ENCODE results near the gene HIPK2.

Gene HIPK2

DNA sequence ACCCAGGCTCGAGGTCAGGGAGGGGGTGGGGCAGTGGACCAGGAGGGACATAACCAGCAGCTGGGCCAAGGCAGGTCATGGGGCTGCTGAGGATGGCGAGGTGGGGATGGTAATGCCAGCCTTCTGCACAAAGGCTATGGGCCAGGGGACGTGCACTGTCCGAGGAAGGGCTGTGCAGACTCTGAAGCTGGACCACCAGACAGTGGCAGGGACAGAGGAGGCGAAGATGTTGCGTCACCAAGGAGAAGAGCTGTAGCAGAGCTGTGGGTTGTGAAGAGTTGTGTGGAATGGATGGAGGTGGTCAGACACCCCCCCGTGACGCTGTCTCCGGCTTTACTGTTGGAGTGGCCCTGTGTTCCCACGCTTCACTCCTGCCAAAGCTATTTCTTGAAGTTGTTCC lies 252.6 kb downstream of the HIPK2 start:
- no peak for DNase-seq

DNA sequence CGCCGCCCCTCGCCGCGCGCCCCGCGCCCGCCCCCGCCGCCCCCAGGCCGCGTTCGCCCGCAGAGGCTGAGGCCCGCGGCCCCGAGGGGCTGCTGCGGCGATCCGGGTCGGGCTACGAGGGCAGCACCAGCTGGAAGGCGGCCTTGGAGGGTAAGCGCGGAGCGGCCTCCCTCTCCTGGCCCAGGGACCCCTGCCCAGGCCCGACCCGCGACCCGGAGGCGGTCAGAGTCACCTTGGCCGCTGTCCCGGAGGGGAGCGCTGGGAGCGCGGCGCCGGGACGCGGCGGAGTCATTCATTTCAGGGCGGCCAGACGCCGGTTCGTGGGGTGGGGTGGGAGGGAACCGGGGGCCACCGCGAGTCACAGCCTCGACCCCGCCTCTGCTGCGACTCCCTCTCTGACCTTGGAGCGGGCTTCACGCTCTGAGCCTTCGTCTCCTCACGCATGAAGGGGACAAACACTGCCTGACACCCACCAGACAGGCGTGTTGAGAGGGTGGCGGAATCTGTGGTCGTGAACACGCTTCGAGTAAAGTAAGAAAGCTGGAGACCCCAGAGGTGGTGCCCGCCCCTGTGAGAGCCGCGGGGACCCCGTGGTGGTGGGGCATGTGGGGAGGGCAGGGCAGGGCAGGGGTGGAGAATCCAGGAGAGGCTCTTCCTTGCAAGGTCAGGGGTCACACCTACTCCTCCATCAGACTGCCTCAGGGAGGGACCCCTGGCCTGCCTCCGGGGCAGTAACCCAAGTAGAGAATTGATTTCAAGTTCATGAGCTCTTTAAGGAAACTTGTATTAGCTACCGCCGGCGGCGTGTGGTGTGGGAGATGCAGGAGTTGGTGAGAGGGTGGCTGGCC lies 253.6 kb downstream of the HIPK2 start:
- no peak for DNase-seq

DNA sequence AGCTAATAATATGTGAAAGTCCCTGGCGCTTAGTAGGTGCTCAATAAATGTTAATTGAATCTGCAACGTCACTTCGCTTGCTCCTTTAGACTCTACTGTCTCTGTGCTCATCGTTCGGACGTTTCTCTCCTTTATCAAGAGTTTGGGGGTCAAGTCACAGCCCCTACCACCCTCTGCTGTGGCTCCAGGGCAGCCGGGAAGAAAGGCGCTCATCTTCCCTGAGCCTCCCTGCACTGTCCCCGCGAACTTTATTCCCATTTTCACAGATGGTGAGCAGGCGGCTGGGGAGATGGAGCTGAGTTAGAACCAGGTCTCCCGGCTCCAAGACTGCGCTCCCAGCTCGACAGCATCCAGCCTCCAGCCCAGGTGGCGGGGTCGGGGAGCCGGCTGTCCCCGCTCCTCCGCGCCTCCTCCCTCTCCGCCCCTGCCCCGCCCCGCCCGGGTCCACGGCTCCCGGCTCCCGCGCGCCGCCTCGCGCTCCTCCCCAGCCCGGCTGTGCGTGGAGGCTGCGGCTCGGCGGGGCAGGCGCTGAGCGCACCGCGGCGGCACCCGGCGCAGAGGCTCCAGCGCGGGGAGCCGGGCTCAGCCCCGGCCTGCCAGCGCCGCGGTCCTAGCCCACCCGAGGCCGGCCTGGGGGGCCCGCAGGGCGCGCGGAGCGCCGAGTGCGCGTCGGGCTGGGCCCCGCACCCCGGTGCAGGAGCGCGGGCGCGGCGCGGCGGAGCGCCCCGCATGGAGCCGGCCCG lies 254.4 kb downstream of the HIPK2 start, which contains the start of gene CLEC2L:
Gene CLEC2L, plus strand, starts transcription at position 487 of the 743 bp plus-strand sequence. Its CDS starts 243 bp downstream, at position 730.
- DNase-seq: no peak

DNA sequence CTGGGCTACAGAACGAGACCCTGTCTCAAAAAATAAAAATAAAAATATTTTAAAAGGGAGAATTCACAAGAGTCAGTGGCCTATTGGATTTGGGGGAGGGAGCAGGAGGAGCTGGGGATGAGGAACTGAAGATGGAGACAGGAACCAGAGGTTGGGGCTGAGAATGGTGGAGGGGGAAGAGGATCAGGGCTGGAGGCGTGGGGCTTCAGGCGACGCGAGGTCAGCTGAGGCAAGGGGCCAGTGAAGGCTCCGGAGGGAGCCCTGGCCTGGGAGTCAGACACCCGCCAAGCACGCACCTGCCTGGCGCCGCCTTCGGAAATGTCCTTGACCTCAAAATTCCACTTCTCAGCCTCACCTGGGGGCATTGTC lies 255.0 kb downstream of the HIPK2 start:
- DNase-seq: no peak

DNA sequence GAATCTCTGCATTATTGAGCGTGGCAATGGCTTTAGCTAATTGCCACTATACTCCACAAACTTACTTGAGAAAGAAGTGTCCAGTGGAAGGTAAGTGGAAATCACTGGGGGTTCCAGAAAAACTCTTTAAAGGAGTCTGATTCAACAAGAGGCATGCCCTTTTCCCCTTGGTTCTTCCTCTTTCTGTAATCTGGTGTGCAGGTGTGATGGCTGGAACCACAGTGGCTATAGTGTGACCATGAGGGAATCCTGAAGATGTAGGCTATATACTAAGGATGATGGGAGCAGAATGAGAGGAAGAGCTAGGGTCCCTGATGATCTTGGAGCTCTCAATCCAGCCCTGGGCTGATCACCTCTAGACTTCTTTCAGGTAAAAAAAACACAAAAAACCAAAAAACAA lies 256.4 kb downstream of the HIPK2 start:
- no peak for DNase-seq

DNA sequence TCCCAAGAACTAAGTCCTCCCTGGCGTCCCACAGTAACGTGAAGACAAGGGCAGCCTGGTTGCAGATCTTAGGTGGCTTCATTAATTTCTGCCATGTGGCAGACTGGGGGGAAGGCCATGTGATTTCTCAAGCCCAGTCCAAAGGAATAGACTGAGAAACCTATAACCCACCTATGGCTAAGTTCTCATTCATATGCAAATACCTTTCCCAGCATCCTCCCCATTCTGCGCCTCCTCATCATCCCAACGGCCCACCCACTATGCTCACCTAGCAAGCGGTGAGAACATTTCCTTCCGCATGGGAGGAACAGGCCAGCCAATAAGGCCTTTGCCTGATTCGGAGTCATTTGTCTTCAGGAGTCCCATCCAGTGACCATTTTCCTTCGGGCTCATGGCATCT lies 262.5 kb downstream of the HIPK2 start:
- DNase-seq: no peak
